H1 (cell line): Measurements from ENCODE around the gene CORIN. TPM values are rescaled to one million over a fixed set of nuclear protein-coding genes. Genes with fewer than 3 reads are reported as not detected.

Source experiments
- CTCF ChIA-PET: fragments of 300-600 bp; sonication (Branson Sonifier 250); formaldehyde crosslinking; loops from one replicate; lab custom pipeline; 2021; ENCODE audit not compliant: partially characterized antibody; lab: Charles Lee
- POLR2A ChIA-PET: fragments of 300-600 bp; sonication (Branson Sonifier 250); formaldehyde crosslinking; loops from one replicate; lab custom pipeline; 2021; ENCODE audit warnings: inconsistent platforms; ENCODE audit not compliant: partially characterized antibody; lab: Charles Lee
- DNase-seq, 2 experiments: peaks; one replicate each; pipeline versions ENCODE4 v3.0.0 to v3.0.0-alpha.2; 2010 to 2022; ENCODE audit warnings: low spot score in 2 of 2, low read depth in 1 of 2, mixed read lengths in 1 of 2
- FAIRE-seq: peaks from 2 replicates; lab custom pipeline; 2011; peaks lifted over from hg19 to GRCh38; lab: Jason Lieb, UNC
- H2AFZ ChIP-seq: 2 replicates; pipeline ENCODE4 v1.8.1; 2012; ENCODE audit warnings: low read length, inconsistent platforms
- H2AK5ac ChIP-seq: 2 replicates; pipeline ENCODE4 v1.6.1; 2013; ENCODE audit warnings: low read depth, low read length
- H2BK120ac ChIP-seq: replicated peaks from 2 replicates; pipeline ENCODE3; 2013; ENCODE audit warnings: low read depth, low read length, inconsistent platforms
- H2BK12ac ChIP-seq: 2 replicates; pipeline ENCODE4 v1.6.1; 2013; ENCODE audit warnings: low read depth, low read length
- H2BK15ac ChIP-seq: 2 replicates; pipeline ENCODE4 v1.6.1; 2013; ENCODE audit warnings: low read length
- H2BK20ac ChIP-seq: 2 replicates; pipeline ENCODE4 v1.6.1; 2013; ENCODE audit warnings: low read length
- H2BK5ac ChIP-seq: 2 replicates; pipeline ENCODE4 v1.6.1; 2013; ENCODE audit warnings: low read depth, low read length
- H3K14ac ChIP-seq: 2 replicates; pipeline ENCODE4 v1.6.1; 2013; ENCODE audit warnings: inconsistent platforms; ENCODE audit not compliant: insufficient read length
- H3K18ac ChIP-seq: 2 replicates; pipeline ENCODE4 v1.6.1; 2013; ENCODE audit warnings: low read length; ENCODE audit errors: extremely low read depth
- H3K23ac ChIP-seq: 2 replicates; pipeline ENCODE4 v1.6.1; 2013; ENCODE audit warnings: inconsistent platforms; ENCODE audit not compliant: insufficient read length
- H3K23me2 ChIP-seq: 2 replicates; pipeline ENCODE4 v1.6.1; 2013; ENCODE audit warnings: low read depth, low read length
- H3K27ac ChIP-seq: 2 replicates; pipeline ENCODE4 v1.6.1; 2011; ENCODE audit warnings: low read depth, low read length, inconsistent platforms
- H3K27me3 ChIP-seq, 4 experiments: replicated peaks in 1 of 4; 1 replicate in 1 of 4; 2 replicates in 3 of 4; pipeline versions ENCODE4 v1.6.1 to v1.8.1; 2011 to 2013; ENCODE audit warnings: low read length in 3 of 4, mild to moderate bottlenecking in 3 of 4, inconsistent platforms in 2 of 4, mixed read lengths in 2 of 4, moderate library complexity in 1 of 4; ENCODE audit not compliant: control insufficient read depth in 3 of 4, insufficient read depth in 3 of 4; ENCODE audit errors: extremely low read depth in 1 of 4
- H3K36me3 ChIP-seq, 4 experiments: 2 replicates each; pipeline versions ENCODE4 v1.6.1 to v1.8.1; 2011 to 2013; ENCODE audit warnings: mild to moderate bottlenecking in 4 of 4, low read length in 3 of 4, moderate library complexity in 2 of 4, control low read depth in 1 of 4, inconsistent platforms in 1 of 4; ENCODE audit not compliant: insufficient read depth in 4 of 4, control insufficient read depth in 2 of 4
- H3K4ac ChIP-seq: replicated peaks from 2 replicates; pipeline ENCODE3; 2013; ENCODE audit warnings: low read length, low read depth, mixed read lengths, inconsistent platforms; ENCODE audit not compliant: insufficient read length
- H3K4me1 ChIP-seq, 4 experiments: replicated peaks in 1 of 4; 1 replicate in 1 of 4; 2 replicates in 3 of 4; pipeline versions ENCODE4 v1.6.1 to v1.8.1; 2011 to 2013; ENCODE audit warnings: low read length in 3 of 4, inconsistent platforms in 2 of 4, mixed read lengths in 1 of 4; ENCODE audit not compliant: insufficient read depth in 4 of 4, control insufficient read depth in 3 of 4
- H3K4me2 ChIP-seq, 2 experiments: 2 replicates each; pipeline versions ENCODE4 v1.6.1 to v1.8.1; 2011 to 2013; ENCODE audit warnings: low read depth in 2 of 2, low read length in 2 of 2, control low read depth in 1 of 2, inconsistent platforms in 1 of 2, mild to moderate bottlenecking in 1 of 2; ENCODE audit not compliant: insufficient read depth in 1 of 2
- H3K4me3 ChIP-seq, 4 experiments: fragments of 200-600, 300-600 bp in 1 of 4; sonication (generic), shearing (Covaris generic), sonication (Bioruptor Twin) in 1 of 4; 2 replicates each; pipeline versions ENCODE4 v1.5.1 to v1.8.1; 2011 to 2016; ENCODE audit warnings: low read length in 4 of 4, low read depth in 3 of 4, control low read depth in 2 of 4, inconsistent platforms in 2 of 4, mild to moderate bottlenecking in 2 of 4, mixed read lengths in 1 of 4, moderate library complexity in 1 of 4; ENCODE audit not compliant: insufficient read depth in 2 of 4; ENCODE audit errors: extremely low read depth in 1 of 4
- H3K56ac ChIP-seq: replicated peaks from 2 replicates; pipeline ENCODE3; 2013; ENCODE audit warnings: low read depth, mild to moderate bottlenecking, mixed read lengths, low read length, inconsistent platforms; ENCODE audit not compliant: insufficient read length
- H3K79me1 ChIP-seq: 2 replicates; pipeline ENCODE4 v1.6.1; 2013; ENCODE audit warnings: low read depth, low read length, control low read depth
- H3K79me2 ChIP-seq, 2 experiments: 2 replicates each; pipeline versions ENCODE4 v1.6.1 to v1.8.1; 2012 to 2013; ENCODE audit warnings: low read length in 2 of 2, mild to moderate bottlenecking in 2 of 2, inconsistent platforms in 1 of 2; ENCODE audit not compliant: insufficient read depth in 2 of 2, control insufficient read depth in 1 of 2
- H3K9ac ChIP-seq, 4 experiments: replicated peaks in 1 of 4; 1 replicate in 1 of 4; 2 replicates in 3 of 4; pipeline versions ENCODE4 v1.6.1 to v1.8.1; 2011 to 2013; ENCODE audit warnings: low read depth in 3 of 4, low read length in 3 of 4, control low read depth in 2 of 4, mild to moderate bottlenecking in 2 of 4, moderate library complexity in 2 of 4, inconsistent platforms in 1 of 4; ENCODE audit errors: extremely low read depth in 1 of 4
- H3K9me3 ChIP-seq, 2 experiments: 2 replicates each; pipeline versions ENCODE4 v1.6.1 to v1.8.1; 2012 to 2013; ENCODE audit warnings: mild to moderate bottlenecking in 2 of 2, moderate library complexity in 2 of 2, control low read depth in 1 of 2, inconsistent platforms in 1 of 2, low read depth in 1 of 2, low read length in 1 of 2, mixed read lengths in 1 of 2; ENCODE audit not compliant: insufficient read depth in 2 of 2
- H4K20me1 ChIP-seq, 2 experiments: replicated peaks in 1 of 2; 2 replicates each; pipeline versions ENCODE3 to v1.8.1; 2011 to 2013; ENCODE audit warnings: inconsistent platforms in 2 of 2, low read length in 2 of 2, mild to moderate bottlenecking in 1 of 2; ENCODE audit not compliant: insufficient read depth in 2 of 2, control insufficient read depth in 1 of 2
- H4K5ac ChIP-seq: 2 replicates; pipeline ENCODE4 v1.6.1; 2013; ENCODE audit warnings: low read length, low read depth, mixed read lengths, inconsistent platforms; ENCODE audit not compliant: insufficient read length
- H4K8ac ChIP-seq: 2 replicates; pipeline ENCODE4 v1.8.0; 2013; ENCODE audit warnings: mild to moderate bottlenecking, moderate library complexity, low read length, inconsistent platforms; ENCODE audit not compliant: insufficient read depth; ENCODE audit errors: extremely low read depth
- H4K91ac ChIP-seq: replicated peaks from 2 replicates; pipeline ENCODE3; 2013; ENCODE audit warnings: low read length, mixed read lengths, inconsistent platforms; ENCODE audit not compliant: insufficient read length
- CHD1 ChIP-seq: IDR thresholded peaks from 2 replicates; pipeline ENCODE4 v1.6.1; 2012; ENCODE audit warnings: low read depth, low read length, improper control_type of control experiment
- CTCF ChIP-seq, 3 experiments: IDR thresholded peaks; 1 replicate in 2 of 3; 2 replicates in 1 of 3; pipeline versions ENCODE4 v1.5.1 to v1.6.1; 2011; ENCODE audit warnings: low read length in 3 of 3, mild to moderate bottlenecking in 3 of 3, inconsistent platforms in 2 of 3, low read depth in 1 of 3, moderate library complexity in 1 of 3; ENCODE audit not compliant: insufficient read depth in 1 of 3; ENCODE audit errors: control extremely low read depth in 1 of 3
- KDM5A ChIP-seq: fragments of 200-600 bp; IDR thresholded peaks from 2 replicates; pipeline ENCODE4 v1.7.1; 2012; ENCODE audit warnings: mild to moderate bottlenecking, low read length, inconsistent platforms, mixed read lengths
- RFX5 ChIP-seq: IDR thresholded peaks from 2 replicates; pipeline ENCODE4 v1.6.1; 2011; ENCODE audit warnings: low read depth, low read length, improper control_type of control experiment, borderline replicate concordance
- TEAD4 ChIP-seq: IDR thresholded peaks from 2 replicates; pipeline ENCODE4 v1.6.1; 2012; ENCODE audit warnings: low read depth, low read length, inconsistent platforms, mixed read lengths
- WGBS, 2 experiments: shearing (Covaris generic) in 1 of 2; methylation state at CpG; one replicate each; pipeline versions ENCODE4 v1.1.6 to v1.1.7; 2013 to 2015; ENCODE audit warnings: low lambda C conversion rate in 2 of 2, mixed read lengths in 2 of 2, inconsistent platforms in 1 of 2, low coverage in 1 of 2, missing lambda C conversion rate in 1 of 2; ENCODE audit not compliant: insufficient replicate concordance in 2 of 2, insufficient coverage in 1 of 2, insufficient read length in 1 of 2; ENCODE audit errors: extremely low coverage in 1 of 2, missing lambda C conversion rate in 1 of 2; 5-methylcytosine and 5-hydroxymethylcytosine counted together
- polyA plus RNA-seq, 7 experiments: library from polyadenylated mRNA; depleted of rRNA in 3 of 7; stranded (reverse) in 5 of 7; unstranded in 2 of 7; fragments of >200 nt in 5 of 7; fragments of 200-250 nt in 2 of 7; gene quantifications; 1 replicate in 5 of 7; 2 replicates in 1 of 7; 4 replicates in 1 of 7; pipeline versions ENCODE4 v1.2.1 to v1.2.3, GENCODE V29; 2011 to 2013; ENCODE audit warnings: missing spikeins in 2 of 7, mixed read lengths in 2 of 7
- total RNA-seq: library from RNA; stranded (reverse); fragmentation: NEBNext Ultra II Directional; extraction: Animal tissue kit (Norgen Biotek cat#: 25700); gene quantifications from 2 replicates; pipeline ENCODE4 v1.2.1, GENCODE V29; 2021

Gene CORIN
- total and polyA plus RNA-seq, 2 of the 8 experiments (the other 6 are each of a cell fraction or from before 2014, with no cell fraction given): 0.09 to 0.32 TPM

- no peak overlapping the region for H4K5ac ChIP-seq
- WGBS, 2 experiments: 80% methylated on average over 2 of the region's 2 CpGs; no CpG with 5 or more reads in 1 of the 2 experiments
- ChIA-PET CTCF (interaction anchor here (0.8 kb wide), 1 partner anchor 87 kb away, joined by 3 read pairs; no protein-coding TSS in a partner anchor), POLR2A (no interaction called here)
- H3K27me3 ChIP-seq: peaks cover 0 to 1% (median 0%) of the 10 kb centered on the region in 4 experiments; a peak in 1 of 7 replicates
- H3K14ac ChIP-seq: no peak overlapping the region
- H2BK5ac ChIP-seq: no peak overlapping the region
- FAIRE-seq: no peak
- no peaks in the 10 kb centered on the region for H3K23me2 ChIP-seq
- H2BK15ac ChIP-seq: no peak overlapping the region
- H2BK20ac ChIP-seq: no peak overlapping the region
- H3K79me2 ChIP-seq: no peaks in the 10 kb centered on the region
- no peak overlapping the region for H2BK120ac ChIP-seq
- H3K56ac ChIP-seq: no peak overlapping the region
- no peaks in the 10 kb centered on the region for H3K79me1 ChIP-seq
- no peak overlapping the region for H2AFZ ChIP-seq
- H3K36me3 ChIP-seq: no peaks in the 10 kb centered on the region
- no peaks in the 10 kb centered on the region for H3K9me3 ChIP-seq
- no peak overlapping the region for H3K4me3 ChIP-seq
- H4K20me1 ChIP-seq: no peaks in the 10 kb centered on the region
- TF ChIP-seq TEAD4: no peak
- TF ChIP-seq CTCF (IDR thresholded peaks at IDR 0.05; ENCODE audit: control extremely low read depth in 1 of 3, insufficient read depth in 1 of 3, low read depth in 1 of 3, low read length in 3 of 3): no peak
- no peak for TF ChIP-seq KDM5A
- no peak for TF ChIP-seq CHD1
- TF ChIP-seq RFX5: no peak
- TF ChIP-seq, all 59 proteins: peak for 0
- no peak overlapping the region for H3K23ac ChIP-seq
- H3K9ac ChIP-seq: no peak overlapping the region
- H3K27ac ChIP-seq: no peak overlapping the region
- H4K91ac ChIP-seq: no peak overlapping the region
- no peaks in the 10 kb centered on the region for H3K4me1 ChIP-seq
- DNase-seq: no peak
- no peak overlapping the region for H2BK12ac ChIP-seq
- no peak overlapping the region for H4K8ac ChIP-seq
- H2AK5ac ChIP-seq: no peak overlapping the region
- no peak overlapping the region for H3K4me2 ChIP-seq
- H3K18ac ChIP-seq: no peak overlapping the region
- H3K4ac ChIP-seq: no peak overlapping the region
Observed at GRCh38 chr4:47791965-47792364, 45.9 kb downstream of the CORIN start.
